K562 (cell line): ENCODE data around the gene CRYZL1. TPM values are rescaled to one million over a fixed set of nuclear protein-coding genes. Genes with fewer than 3 reads are reported as not detected.

ENCODE experiments used
- ARHGAP35 ChIP-seq: fragments of 450-650 bp; IDR thresholded peaks from 2 replicates; pipeline ENCODE4 v1.6.1; 2018; ENCODE audit not compliant: partially characterized antibody
- CHD1 ChIP-seq: fragments of 200-600 bp; sonication (generic); IDR thresholded peaks from one replicate; pipeline ENCODE4 v1.6.1; 2012; ENCODE audit warnings: mild to moderate bottlenecking, moderate library complexity, low read length, inconsistent platforms
- ELF1 ChIP-seq: fragments of 200-800 bp; sonication (Bioruptor generic); IDR thresholded peaks from 2 replicates; pipeline ENCODE4 v1.6.1; 2016; ENCODE audit warnings: missing genetic modification characterization, missing compliant biosample characterization
- FUS ChIP-seq: fragments of 200-400 bp; formaldehyde crosslinking; optimal IDR thresholded peaks from 2 replicates; pipeline ENCODE3; 2017; ENCODE audit warnings: low read depth, low read length
- GABPB1 ChIP-seq: sonication (generic); formaldehyde crosslinking; IDR thresholded peaks from 2 replicates; pipeline ENCODE4 v1.8.0; 2022; ENCODE audit warnings: mild to moderate bottlenecking, missing genetic modification reagents
- JUNB ChIP-seq: fragments of 450-650 bp; formaldehyde crosslinking; conservative IDR thresholded peaks from 2 replicates; pipeline ENCODE4 v1.4.0; 2020; ENCODE audit warnings: mild to moderate bottlenecking
- KHSRP ChIP-seq: fragments of 450-650 bp; IDR thresholded peaks from 2 replicates; pipeline ENCODE4 v1.6.1; 2017
- NCOR1 ChIP-seq: fragments of 450-650 bp; IDR thresholded peaks from 2 replicates; pipeline ENCODE4 v1.6.1; 2016; ENCODE audit warnings: mild to moderate bottlenecking, moderate library complexity
- NFYB ChIP-seq: IDR thresholded peaks from 2 replicates; pipeline ENCODE4 v1.6.1; 2011; ENCODE audit warnings: mild to moderate bottlenecking, moderate library complexity; ENCODE audit not compliant: insufficient read length; ENCODE audit errors: extremely low read depth
- NUFIP1 ChIP-seq: fragments of 450-650 bp; IDR thresholded peaks from 2 replicates; pipeline ENCODE4 v1.6.1; 2018; ENCODE audit not compliant: partially characterized antibody
- POLR2AphosphoS2 ChIP-seq: IDR thresholded peaks from 2 replicates; pipeline ENCODE4 v1.6.1; 2012; ENCODE audit warnings: low read length, improper control_type of control experiment
- RBM22 ChIP-seq: fragments of 200-400 bp; formaldehyde crosslinking; IDR thresholded peaks from 2 replicates; pipeline ENCODE4 v1.6.1; 2018; ENCODE audit warnings: low read length, low read depth; ENCODE audit not compliant: poor library complexity, severe bottlenecking
- TRIM28 ChIP-seq: fragments of 450-650 bp; IDR thresholded peaks from 2 replicates; pipeline ENCODE4 v1.6.1; 2017
- ZFP36 ChIP-seq: fragments of 150-350 bp; IDR thresholded peaks from 2 replicates; pipeline ENCODE4 v1.6.1; 2018; ENCODE audit warnings: low read length, low read depth; ENCODE audit not compliant: partially characterized antibody
- ZNF274 ChIP-seq: IDR thresholded peaks from 2 replicates; pipeline ENCODE4 v1.6.1; 2011; ENCODE audit warnings: low read depth, mild to moderate bottlenecking, low read length, moderate library complexity, borderline replicate concordance
- ZNF644 ChIP-seq: fragments of 200-800 bp; sonication (Bioruptor generic); IDR thresholded peaks from 2 replicates; pipeline ENCODE4 v1.6.1; 2016; ENCODE audit warnings: low read depth, missing genetic modification characterization, missing compliant biosample characterization
- polyA plus RNA-seq, 8 experiments: library from polyadenylated mRNA; depleted of rRNA in 4 of 8; stranded (reverse) in 5 of 8; unstranded in 3 of 8; fragments of >200 nt; fragmentation: Nextera tagmentation in 2 of 8; fragmentation: Illumina TruSeq in 1 of 8; extraction: Ambion mirVana in 2 of 8; extraction: Trizol in 1 of 8; gene quantifications; 2 replicates each; pipeline versions ENCODE4 v1.2.1 to v1.2.3, GENCODE V29; 2011 to 2014; ENCODE audit warnings: inconsistent platforms in 1 of 8, missing spikeins in 1 of 8
- total RNA-seq, 7 experiments: library from RNA; depleted of rRNA in 6 of 7; stranded (reverse); fragments of >200 nt in 6 of 7; fragmentation: Illumina TruSeq in 2 of 7; extraction: Trizol in 2 of 7; gene quantifications; 2 replicates each; pipeline versions ENCODE4 v1.2.1 to v1.2.3, GENCODE V29; 2011 to 2021; ENCODE audit warnings: low replicate concordance in 1 of 7
- TF ChIP-seq, protein P1 (sequence below), 3 experiments: fragments of 200-800 bp in 1 of 3; sonication (Bioruptor generic) in 1 of 3; sonication (generic) in 1 of 3; formaldehyde crosslinking in 1 of 3; IDR thresholded peaks; 2 replicates each; pipeline versions ENCODE4 v1.6.1 to v1.8.0; 2016 to 2022; ENCODE audit warnings: mild to moderate bottlenecking in 2 of 3, missing compliant biosample characterization in 2 of 3, missing genetic modification characterization in 2 of 3, missing genetic modification reagents in 1 of 3
- TF ChIP-seq, protein P2 (sequence below): fragments of 450-650 bp; IDR thresholded peaks from 2 replicates; pipeline ENCODE4 v1.6.1; 2016; ENCODE audit warnings: mild to moderate bottlenecking, moderate library complexity

CRYZL1 gene
- total and polyA plus RNA-seq, 9 of the 15 experiments (the other 6 are each of a cell fraction or from before 2014, with no cell fraction given), result 19.9 to 98.2 (median 39.2) TPM

DNA sequence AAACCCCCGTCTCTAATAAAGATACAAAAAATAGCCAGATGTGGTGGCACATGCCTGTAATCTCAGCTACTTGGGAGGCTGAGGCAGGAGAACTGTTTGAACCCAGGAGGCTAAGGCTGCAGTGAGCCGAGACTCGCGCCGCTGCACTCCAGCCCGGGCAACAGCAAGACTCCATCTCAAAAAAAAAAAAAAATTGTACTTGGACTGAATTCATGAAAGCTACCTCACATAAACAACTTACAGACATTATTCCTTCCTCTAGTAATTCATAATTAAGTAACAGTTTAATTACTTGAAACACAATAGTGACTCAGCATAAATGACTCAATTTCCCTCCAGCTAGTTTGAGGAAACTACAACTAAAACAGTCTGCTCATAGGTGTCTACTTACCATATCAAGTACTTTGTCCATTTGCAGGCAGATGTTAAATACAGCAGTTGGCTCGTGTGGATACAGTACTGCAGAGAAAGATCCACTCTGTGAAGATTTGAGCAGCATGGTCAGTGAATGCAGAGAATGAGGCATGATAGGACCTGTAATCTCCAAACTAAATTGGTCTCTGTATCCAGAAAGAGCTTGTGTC lies 62.5 kb downstream of the CRYZL1 start (continued):
- 0 out of 2 replicates have a peak, but pooled peaks have one; percentile 17 for TF ChIP-seq NCOR1
- no peak for TF ChIP-seq ARHGAP35
- TF ChIP-seq NUFIP1, result no peak
- 0 out of 2 replicates have a peak, but pooled peaks have one; percentile 50 for TF ChIP-seq POLR2AphosphoS2
- TF ChIP-seq ELF1 (tag), result no peak
- TF ChIP-seq, protein P1, sequence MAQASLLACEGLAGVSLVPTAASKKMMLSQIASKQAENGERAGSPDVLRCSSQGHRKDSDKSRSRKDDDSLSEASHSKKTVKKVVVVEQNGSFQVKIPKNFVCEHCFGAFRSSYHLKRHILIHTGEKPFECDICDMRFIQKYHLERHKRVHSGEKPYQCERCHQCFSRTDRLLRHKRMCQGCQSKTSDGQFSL (CRISPR knock-in tag; IDR thresholded peaks at IDR 0.05), result no peak
- TF ChIP-seq, protein P1 (tag; IDR thresholded peaks at IDR 0.05), result no peak
- TF ChIP-seq ZFP36, result no peak
- TF ChIP-seq, protein P2, sequence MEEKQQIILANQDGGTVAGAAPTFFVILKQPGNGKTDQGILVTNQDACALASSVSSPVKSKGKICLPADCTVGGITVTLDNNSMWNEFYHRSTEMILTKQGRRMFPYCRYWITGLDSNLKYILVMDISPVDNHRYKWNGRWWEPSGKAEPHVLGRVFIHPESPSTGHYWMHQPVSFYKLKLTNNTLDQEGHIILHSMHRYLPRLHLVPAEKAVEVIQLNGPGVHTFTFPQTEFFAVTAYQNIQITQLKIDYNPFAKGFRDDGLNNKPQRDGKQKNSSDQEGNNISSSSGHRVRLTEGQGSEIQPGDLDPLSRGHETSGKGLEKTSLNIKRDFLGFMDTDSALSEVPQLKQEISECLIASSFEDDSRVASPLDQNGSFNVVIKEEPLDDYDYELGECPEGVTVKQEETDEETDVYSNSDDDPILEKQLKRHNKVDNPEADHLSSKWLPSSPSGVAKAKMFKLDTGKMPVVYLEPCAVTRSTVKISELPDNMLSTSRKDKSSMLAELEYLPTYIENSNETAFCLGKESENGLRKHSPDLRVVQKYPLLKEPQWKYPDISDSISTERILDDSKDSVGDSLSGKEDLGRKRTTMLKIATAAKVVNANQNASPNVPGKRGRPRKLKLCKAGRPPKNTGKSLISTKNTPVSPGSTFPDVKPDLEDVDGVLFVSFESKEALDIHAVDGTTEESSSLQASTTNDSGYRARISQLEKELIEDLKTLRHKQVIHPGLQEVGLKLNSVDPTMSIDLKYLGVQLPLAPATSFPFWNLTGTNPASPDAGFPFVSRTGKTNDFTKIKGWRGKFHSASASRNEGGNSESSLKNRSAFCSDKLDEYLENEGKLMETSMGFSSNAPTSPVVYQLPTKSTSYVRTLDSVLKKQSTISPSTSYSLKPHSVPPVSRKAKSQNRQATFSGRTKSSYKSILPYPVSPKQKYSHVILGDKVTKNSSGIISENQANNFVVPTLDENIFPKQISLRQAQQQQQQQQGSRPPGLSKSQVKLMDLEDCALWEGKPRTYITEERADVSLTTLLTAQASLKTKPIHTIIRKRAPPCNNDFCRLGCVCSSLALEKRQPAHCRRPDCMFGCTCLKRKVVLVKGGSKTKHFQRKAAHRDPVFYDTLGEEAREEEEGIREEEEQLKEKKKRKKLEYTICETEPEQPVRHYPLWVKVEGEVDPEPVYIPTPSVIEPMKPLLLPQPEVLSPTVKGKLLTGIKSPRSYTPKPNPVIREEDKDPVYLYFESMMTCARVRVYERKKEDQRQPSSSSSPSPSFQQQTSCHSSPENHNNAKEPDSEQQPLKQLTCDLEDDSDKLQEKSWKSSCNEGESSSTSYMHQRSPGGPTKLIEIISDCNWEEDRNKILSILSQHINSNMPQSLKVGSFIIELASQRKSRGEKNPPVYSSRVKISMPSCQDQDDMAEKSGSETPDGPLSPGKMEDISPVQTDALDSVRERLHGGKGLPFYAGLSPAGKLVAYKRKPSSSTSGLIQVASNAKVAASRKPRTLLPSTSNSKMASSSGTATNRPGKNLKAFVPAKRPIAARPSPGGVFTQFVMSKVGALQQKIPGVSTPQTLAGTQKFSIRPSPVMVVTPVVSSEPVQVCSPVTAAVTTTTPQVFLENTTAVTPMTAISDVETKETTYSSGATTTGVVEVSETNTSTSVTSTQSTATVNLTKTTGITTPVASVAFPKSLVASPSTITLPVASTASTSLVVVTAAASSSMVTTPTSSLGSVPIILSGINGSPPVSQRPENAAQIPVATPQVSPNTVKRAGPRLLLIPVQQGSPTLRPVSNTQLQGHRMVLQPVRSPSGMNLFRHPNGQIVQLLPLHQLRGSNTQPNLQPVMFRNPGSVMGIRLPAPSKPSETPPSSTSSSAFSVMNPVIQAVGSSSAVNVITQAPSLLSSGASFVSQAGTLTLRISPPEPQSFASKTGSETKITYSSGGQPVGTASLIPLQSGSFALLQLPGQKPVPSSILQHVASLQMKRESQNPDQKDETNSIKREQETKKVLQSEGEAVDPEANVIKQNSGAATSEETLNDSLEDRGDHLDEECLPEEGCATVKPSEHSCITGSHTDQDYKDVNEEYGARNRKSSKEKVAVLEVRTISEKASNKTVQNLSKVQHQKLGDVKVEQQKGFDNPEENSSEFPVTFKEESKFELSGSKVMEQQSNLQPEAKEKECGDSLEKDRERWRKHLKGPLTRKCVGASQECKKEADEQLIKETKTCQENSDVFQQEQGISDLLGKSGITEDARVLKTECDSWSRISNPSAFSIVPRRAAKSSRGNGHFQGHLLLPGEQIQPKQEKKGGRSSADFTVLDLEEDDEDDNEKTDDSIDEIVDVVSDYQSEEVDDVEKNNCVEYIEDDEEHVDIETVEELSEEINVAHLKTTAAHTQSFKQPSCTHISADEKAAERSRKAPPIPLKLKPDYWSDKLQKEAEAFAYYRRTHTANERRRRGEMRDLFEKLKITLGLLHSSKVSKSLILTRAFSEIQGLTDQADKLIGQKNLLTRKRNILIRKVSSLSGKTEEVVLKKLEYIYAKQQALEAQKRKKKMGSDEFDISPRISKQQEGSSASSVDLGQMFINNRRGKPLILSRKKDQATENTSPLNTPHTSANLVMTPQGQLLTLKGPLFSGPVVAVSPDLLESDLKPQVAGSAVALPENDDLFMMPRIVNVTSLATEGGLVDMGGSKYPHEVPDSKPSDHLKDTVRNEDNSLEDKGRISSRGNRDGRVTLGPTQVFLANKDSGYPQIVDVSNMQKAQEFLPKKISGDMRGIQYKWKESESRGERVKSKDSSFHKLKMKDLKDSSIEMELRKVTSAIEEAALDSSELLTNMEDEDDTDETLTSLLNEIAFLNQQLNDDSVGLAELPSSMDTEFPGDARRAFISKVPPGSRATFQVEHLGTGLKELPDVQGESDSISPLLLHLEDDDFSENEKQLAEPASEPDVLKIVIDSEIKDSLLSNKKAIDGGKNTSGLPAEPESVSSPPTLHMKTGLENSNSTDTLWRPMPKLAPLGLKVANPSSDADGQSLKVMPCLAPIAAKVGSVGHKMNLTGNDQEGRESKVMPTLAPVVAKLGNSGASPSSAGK, result no peak
- no peak for TF ChIP-seq ZNF644
- TF ChIP-seq TRIM28, result no peak
- no peak for TF ChIP-seq NFYB
- no peak for TF ChIP-seq GABPB1
- no peak for TF ChIP-seq JUNB (CRISPR knock-in tag)
- no peak for TF ChIP-seq RBM22
- TF ChIP-seq FUS, result no peak
- TF ChIP-seq ZNF274, result no peak
- TF ChIP-seq CHD1, result no peak
- no peak for TF ChIP-seq KHSRP
